Effector memory CD8-positive, alpha-beta T cell (primary cell): Measurements from ENCODE around the gene SRGAP2C.
"Not testable (repeated sequence)": the region's sequence is repeated elsewhere in the genome, so short reads cannot be mapped to it uniquely, and the experiment has no call there.

ENCODE experiments used
- ATAC-seq: fragments of 150-1000 bp; cut with Tn5 transposase; replicated peaks from 2 replicates; pipeline ENCODE4 v1.10.0; 2021; ENCODE audit warnings: mild to moderate bottlenecking, moderate library complexity
- DNase-seq, 3 experiments: peaks; one replicate each; pipeline ENCODE4 v3.0.0; 2021
- H3K27ac Mint-ChIP-seq, 2 donors: one replicate each; pipeline ENCODE4 v1.8.0; 2022; ENCODE audit warnings: mild to moderate bottlenecking in 2 of 2, mixed read lengths in 2 of 2, moderate library complexity in 2 of 2
- H3K27me3 Mint-ChIP-seq, 2 donors: one replicate each; pipeline ENCODE4 v1.8.0; 2022; ENCODE audit warnings: mixed read lengths in 2 of 2
- H3K36me3 Mint-ChIP-seq: one replicate; pipeline ENCODE4 v1.8.0; 2022; ENCODE audit warnings: mild to moderate bottlenecking, moderate library complexity, mixed read lengths; ENCODE audit not compliant: insufficient read depth
- H3K4me1 Mint-ChIP-seq, 2 donors: one replicate each; pipeline ENCODE4 v1.8.0; 2022; ENCODE audit warnings: low read depth in 2 of 2, mixed read lengths in 2 of 2
- H3K4me3 Mint-ChIP-seq, 2 donors: one replicate each; pipeline ENCODE4 v1.8.0; 2022; ENCODE audit warnings: mild to moderate bottlenecking in 2 of 2, mixed read lengths in 2 of 2, moderate library complexity in 2 of 2
- H3K9me3 Mint-ChIP-seq, 2 donors: one replicate each; pipeline ENCODE4 v1.8.0; 2022; ENCODE audit warnings: mixed read lengths in 2 of 2

Gene SRGAP2C

DNA sequence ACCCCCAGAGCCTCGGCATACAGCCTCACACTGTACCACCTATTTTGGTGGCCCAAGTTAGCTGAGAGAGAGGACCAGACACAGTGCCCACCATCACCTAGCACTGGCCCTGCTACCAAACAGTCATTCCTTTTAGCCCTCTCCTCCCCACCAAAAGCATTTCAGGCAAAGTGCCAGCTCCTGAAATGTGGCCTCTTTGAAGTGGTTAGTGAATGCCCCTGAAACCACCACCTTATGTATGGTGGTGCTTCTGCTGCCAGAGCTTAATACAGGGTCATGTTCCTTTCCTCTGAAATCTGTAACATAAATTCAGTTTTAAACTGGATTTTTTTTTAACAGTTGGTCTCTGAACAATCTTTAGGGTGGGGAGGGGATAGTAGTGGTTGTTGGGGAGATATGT, 175.8 kb downstream of the SRGAP2C start:
- H3K36me3 Mint-ChIP-seq, H3K4me3 Mint-ChIP-seq, H3K9me3 Mint-ChIP-seq, DNase-seq, H3K27ac Mint-ChIP-seq, H3K4me1 Mint-ChIP-seq, H3K27me3 Mint-ChIP-seq: not testable (repeated sequence)
- peak; percentile 53 for ATAC-seq

DNA sequence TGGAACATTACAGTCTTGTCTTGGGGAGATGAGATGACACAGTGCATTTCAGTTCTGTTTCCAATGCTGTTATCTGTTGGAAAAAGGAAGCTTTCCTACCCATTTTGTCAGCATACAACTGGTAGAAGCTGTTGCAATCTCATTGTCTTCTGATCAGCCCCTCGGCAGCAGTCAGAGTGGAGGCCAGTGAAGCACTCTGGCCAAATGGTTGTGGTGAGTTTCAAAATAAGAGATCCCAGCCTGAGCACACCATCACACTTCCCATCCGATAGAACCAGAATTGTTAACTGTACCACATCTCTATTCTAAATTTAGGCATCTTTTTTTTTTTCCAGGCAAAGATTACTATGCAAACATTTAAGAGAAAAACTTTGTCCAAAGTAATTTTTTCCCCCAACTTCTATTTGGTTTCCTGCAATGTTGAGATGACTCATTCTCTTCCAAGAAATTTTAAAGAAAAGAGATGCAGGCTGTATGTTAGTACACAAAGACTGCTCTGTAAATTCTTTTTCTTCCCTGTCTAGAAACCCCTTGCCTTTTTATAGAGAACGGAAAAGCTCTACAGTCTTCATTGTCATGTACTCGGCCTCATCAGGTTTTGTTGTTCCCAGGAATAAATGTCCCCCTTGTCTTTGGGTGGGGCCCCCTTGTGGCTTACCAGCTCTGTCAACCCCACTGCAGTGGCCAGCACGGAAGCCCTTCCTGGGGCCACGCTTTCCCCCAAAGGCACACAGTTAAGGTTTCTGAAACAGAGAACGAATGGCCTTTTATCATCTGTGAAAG, 176.9 kb downstream of the SRGAP2C start:
- H3K36me3 Mint-ChIP-seq, ATAC-seq, H3K4me1 Mint-ChIP-seq, H3K9me3 Mint-ChIP-seq, H3K4me3 Mint-ChIP-seq, H3K27ac Mint-ChIP-seq, H3K27me3 Mint-ChIP-seq, DNase-seq: not testable (repeated sequence)

DNA sequence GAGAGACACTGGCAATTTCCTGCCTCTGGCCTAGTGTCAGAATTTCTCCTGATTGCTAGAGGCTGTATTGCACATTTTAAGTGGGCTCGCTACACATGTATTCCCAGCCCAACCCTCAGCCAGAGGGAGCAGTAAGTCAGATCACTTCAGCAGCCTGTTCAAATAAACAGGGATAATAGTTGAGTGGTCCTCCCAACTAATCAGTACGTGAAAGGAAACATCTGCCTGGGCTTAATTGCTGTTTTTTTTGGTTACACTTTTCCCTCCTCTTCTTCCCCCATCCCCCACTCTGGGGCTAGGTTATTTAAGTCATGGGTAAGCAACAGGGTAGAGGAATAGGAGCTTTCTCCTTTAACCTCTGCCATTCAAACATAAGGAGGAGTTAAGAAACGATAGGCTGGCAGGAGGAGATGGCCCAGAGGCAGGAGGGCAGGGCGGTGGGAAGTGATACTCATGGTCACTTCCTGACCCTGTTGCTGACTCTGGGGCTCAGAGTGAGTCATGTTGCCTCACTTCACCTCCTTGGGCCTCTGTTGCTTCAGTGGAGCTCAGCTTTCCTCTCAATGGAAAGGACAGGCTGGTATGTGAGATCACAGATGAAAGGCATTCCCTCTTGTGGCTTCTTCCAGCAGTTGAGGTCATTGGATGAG, 177.6 kb downstream of the SRGAP2C start:
- peak; percentile 42 for ATAC-seq
- DNase-seq, H3K27me3 Mint-ChIP-seq, H3K27ac Mint-ChIP-seq, H3K4me1 Mint-ChIP-seq, H3K36me3 Mint-ChIP-seq, H3K4me3 Mint-ChIP-seq, H3K9me3 Mint-ChIP-seq: not testable (repeated sequence)

DNA sequence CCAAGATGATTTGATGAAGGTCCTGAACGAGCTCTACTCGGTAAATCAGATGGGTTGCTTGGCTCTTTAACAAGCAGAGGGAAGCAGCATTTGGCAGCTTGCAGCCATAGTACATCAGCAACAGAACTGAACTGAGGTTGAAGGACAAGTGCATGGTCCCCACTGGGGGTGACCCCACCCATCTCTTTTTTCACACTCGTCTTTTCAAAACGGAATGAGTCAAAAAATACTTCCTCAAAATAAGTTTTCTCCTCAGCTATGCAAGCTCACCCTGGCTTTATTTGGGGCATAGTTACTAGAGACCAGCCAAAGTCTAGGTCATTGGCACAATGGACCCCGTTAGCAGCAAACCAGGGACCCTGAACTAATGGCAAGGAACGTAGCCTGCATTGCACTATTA, 180.5 kb downstream of the SRGAP2C start:
- not testable (repeated sequence) for H3K36me3 Mint-ChIP-seq, ATAC-seq, H3K4me3 Mint-ChIP-seq, H3K9me3 Mint-ChIP-seq, DNase-seq, H3K27me3 Mint-ChIP-seq, H3K27ac Mint-ChIP-seq, H3K4me1 Mint-ChIP-seq

DNA sequence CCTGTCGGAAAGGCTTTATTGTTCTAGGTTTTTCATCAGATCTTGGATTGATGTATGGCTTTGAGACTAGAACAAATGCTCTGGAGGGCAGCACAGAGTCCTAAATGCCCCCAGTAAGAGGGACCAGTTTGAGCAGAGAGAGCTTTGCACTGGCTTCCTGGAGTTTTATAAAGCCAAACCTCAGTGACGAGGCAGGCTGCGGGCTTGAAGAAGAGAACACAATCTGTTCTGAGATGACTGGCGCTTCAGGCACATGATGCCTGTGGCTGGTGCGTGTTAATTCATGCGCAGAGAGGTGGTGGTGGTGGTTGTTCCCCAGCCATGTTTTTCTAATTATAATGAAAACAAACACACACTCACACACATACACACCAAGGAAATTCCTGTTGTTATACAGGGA, 180.9 kb downstream of the SRGAP2C start:
- not testable (repeated sequence) for H3K36me3 Mint-ChIP-seq, H3K9me3 Mint-ChIP-seq, H3K4me1 Mint-ChIP-seq, H3K27me3 Mint-ChIP-seq, H3K27ac Mint-ChIP-seq, H3K4me3 Mint-ChIP-seq
- DNase-seq (peak in 1 of 3 experiments; percentile 55), ATAC-seq (peak; percentile 53)

DNA sequence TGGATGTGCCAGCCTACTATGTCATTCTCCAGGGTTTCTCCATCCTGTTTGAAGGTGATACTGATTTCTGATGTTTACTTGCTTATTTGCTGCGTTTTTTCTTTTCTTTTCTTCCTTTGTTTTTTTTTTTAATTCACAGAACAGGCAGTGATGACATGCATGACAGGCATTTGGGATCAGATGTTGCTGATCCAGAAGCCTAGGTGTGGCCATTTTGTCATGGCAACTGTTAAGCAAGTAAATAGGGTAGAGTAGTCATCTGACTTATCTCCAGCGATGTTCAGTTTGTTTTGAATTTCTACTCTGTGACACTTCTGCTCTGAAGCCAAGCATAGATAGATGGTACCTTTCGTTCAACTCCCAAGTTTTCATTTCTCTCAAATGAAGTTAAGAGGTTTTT, 181.4 kb downstream of the SRGAP2C start:
- DNase-seq, H3K4me1 Mint-ChIP-seq, H3K36me3 Mint-ChIP-seq, H3K27me3 Mint-ChIP-seq, H3K9me3 Mint-ChIP-seq, H3K4me3 Mint-ChIP-seq, H3K27ac Mint-ChIP-seq, ATAC-seq: not testable (repeated sequence)

DNA sequence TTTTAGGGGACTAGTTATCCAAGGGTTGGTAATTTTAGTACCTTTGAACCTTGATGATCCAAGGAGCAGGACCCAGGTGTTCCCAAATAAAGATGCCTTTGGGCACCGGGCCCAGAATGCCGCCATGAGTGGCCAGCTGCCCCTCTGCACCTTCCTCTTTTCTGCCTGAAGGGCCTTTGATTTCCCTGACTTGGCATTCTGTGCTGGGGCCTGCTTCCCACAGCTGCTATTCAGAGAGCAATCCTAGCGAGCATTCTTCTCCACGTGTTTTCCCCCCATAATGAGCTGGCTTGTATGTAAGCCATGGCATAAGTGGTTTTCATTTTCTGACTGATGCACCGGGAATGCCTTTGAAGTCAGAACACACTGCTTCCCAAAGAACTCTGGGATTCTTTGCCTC, 184.1 kb downstream of the SRGAP2C start:
- DNase-seq, H3K9me3 Mint-ChIP-seq, H3K27ac Mint-ChIP-seq, H3K36me3 Mint-ChIP-seq, H3K27me3 Mint-ChIP-seq, H3K4me1 Mint-ChIP-seq, H3K4me3 Mint-ChIP-seq, ATAC-seq: not testable (repeated sequence)

DNA sequence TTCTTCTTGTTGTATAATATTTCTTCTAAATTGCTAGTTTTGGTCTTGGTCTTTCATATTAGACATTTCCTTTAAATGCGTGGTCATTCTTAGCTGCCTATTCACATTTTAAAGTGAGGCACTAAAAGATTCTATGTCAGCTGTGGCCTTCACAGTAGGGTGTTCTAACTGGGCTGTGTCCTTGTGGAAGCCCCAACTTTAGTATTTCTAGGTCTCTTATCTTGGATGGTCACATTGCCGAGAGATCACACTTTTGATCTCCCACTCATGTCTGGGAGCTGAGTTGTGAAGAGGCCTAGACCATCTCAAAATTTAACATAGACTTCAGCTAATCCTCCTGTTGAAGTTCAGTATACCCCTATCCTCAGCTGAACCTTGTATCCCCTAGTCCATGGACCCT, 185.2 kb downstream of the SRGAP2C start:
- not testable (repeated sequence) for H3K4me3 Mint-ChIP-seq, H3K27me3 Mint-ChIP-seq, H3K4me1 Mint-ChIP-seq, DNase-seq, ATAC-seq, H3K9me3 Mint-ChIP-seq, H3K27ac Mint-ChIP-seq, H3K36me3 Mint-ChIP-seq

DNA sequence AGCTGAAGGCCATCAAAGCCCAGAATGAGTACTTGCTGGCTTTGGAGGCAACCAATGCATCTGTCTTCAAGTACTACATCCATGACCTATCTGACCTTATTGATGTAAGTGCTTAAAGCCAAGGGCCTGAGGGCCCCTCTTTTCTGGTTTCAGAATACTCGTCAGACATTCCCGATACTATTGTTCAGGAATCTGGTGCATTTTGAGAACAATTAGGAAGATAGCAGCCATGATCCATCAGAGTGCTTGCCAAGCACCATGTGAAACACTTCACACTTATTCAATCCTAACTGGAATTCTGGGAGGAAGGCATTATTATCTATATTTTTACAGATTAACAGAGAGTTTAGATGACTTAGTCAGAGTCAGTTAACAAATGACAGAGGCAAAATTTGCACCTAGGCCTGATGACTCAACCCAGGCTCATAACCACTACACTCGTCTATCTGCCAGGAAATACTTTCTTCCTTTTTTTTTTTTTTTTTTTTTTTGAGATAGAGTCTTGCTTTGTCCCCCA, 190.1 kb downstream of the SRGAP2C start:
- not testable (repeated sequence) for H3K9me3 Mint-ChIP-seq, ATAC-seq, H3K4me3 Mint-ChIP-seq, H3K27me3 Mint-ChIP-seq, H3K36me3 Mint-ChIP-seq, H3K27ac Mint-ChIP-seq, H3K4me1 Mint-ChIP-seq, DNase-seq

DNA sequence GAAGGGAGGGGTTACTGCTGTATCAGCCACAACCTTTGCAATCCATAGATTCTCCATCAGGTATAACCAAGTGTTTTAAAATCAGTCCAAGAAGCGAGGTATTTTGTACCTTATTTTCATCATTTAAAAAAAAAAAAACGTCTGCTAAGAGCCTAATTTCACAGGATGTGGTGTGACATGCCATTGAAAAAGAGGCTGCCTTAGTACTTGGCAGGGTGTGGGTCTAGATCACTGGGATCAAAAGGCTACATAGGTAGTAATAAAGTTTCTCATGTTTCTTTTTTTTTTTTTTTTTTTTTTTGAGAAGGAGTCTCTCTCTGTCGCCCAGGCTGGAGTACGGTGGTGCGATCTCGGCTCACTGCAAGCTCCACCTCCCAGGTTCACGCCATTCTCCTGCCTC, 192.2 kb downstream of the SRGAP2C start:
- not testable (repeated sequence) for DNase-seq, ATAC-seq, H3K4me3 Mint-ChIP-seq, H3K36me3 Mint-ChIP-seq, H3K4me1 Mint-ChIP-seq, H3K27ac Mint-ChIP-seq, H3K9me3 Mint-ChIP-seq, H3K27me3 Mint-ChIP-seq

DNA sequence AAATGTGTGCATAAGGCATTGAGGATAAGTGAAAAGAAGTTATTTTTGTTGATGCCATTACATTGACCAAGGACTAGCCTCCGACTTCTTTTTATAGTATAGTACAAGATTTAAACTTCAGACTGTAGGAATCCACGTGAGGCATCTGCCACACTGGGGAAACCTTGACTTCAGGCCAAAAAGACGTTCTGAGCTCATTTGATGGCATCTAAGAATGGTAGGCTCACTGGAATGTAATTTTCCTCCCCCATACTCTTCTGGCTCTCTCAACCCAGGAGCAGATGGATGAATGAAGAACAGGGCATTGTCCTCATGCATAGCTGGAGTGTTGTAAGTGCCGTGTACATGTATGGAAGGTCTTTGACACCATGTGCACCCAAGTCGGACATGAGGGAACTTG, 194.0 kb downstream of the SRGAP2C start:
- H3K36me3 Mint-ChIP-seq, result not testable (repeated sequence)

DNA sequence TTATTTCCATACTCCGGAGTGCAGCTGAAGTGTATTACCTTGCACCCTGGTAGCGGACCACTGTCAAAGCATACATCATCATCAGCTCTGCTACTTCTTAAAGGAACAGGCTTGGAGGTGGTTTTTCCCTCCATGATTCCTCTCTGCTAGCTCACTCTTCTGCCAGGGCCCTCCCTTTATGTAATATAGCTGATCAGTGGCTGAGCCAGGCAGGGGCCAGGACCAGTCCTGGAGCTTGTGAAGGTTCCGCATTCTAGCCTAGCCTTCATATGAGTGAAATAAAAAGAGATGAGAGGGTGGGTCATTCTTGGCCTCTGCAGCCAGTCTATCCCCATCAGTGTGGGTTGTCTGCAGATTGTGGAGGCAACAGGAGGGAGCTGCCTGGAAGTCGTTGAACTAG, 200.0 kb downstream of the SRGAP2C start:
- not testable (repeated sequence) for ATAC-seq, H3K9me3 Mint-ChIP-seq, H3K4me1 Mint-ChIP-seq, H3K27ac Mint-ChIP-seq, H3K27me3 Mint-ChIP-seq, H3K36me3 Mint-ChIP-seq, H3K4me3 Mint-ChIP-seq, DNase-seq

More for the DNA sequence above, 194.0 kb downstream of the SRGAP2C start:
- H3K27ac Mint-ChIP-seq, H3K4me1 Mint-ChIP-seq, H3K4me3 Mint-ChIP-seq, H3K9me3 Mint-ChIP-seq, ATAC-seq, H3K27me3 Mint-ChIP-seq, DNase-seq: not testable (repeated sequence)

DNA sequence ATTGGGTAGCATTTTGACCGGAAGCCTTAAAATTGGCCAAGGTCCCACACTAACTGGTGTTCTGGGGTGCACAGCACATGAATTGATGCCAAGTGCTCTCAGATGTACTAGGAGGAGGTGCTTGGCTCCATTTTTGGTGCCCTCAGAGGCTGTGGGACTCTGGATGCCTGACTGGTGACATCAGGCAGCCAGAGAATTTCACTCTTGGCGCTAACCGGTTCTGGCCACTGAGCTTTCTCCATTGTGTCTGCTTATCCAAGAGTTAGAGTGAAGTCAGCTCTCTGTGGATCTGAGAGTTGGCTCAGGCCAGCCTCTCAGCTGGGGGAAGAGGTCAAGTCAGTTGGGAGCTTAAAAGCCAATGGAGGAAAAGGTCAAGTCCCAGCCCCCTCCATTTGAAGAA, 200.4 kb downstream of the SRGAP2C start:
- H3K27ac Mint-ChIP-seq, H3K27me3 Mint-ChIP-seq, H3K4me3 Mint-ChIP-seq, ATAC-seq, H3K36me3 Mint-ChIP-seq, H3K4me1 Mint-ChIP-seq, H3K9me3 Mint-ChIP-seq, DNase-seq: not testable (repeated sequence)

DNA sequence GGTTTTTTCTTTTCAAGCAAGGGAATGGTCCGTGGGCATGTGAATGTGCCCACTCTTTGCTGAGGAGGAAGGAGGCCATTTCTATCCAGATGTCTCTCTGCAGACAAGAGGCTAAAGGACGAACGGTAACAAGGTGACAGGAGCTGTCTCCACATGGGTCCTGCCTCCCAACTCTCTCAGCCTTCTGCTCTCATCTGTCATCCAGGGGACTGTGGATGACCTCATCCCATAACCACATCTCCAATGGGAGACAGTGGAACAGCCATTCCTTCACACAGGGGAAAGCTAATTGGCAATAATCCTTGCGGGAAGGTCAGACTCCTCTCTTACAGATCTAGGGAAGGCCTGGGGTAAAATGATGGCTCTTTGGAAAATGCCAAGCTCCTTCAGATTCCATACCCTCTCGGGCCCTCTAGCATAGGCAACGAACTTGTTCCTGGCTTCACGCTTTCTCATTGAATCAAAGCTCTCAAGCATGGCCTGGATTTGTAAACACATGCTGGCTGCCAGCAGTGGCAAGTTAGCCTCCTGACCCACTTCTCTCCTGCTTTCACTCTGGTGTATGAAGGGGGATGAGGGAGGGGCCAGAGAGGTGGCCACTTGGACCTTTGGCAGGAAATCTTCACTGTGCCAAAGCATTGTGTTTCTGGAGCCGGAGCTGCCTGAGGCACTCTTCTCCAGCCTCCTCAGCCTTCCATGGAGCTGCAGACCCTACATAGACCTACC, 201.0 kb downstream of the SRGAP2C start:
- H3K9me3 Mint-ChIP-seq, H3K27me3 Mint-ChIP-seq, ATAC-seq, H3K4me3 Mint-ChIP-seq, DNase-seq, H3K36me3 Mint-ChIP-seq, H3K4me1 Mint-ChIP-seq, H3K27ac Mint-ChIP-seq: not testable (repeated sequence)
